NCI-H146 treated with DMSO at 0.1 percent for 48 hours (cell line): ENCODE results near the gene EDARADD.

Source experiments
- DNase-seq: peaks from one replicate; lab custom pipeline; 2025; ENCODE audit not compliant: unreplicated experiment; lab: John Stamatoyannopoulos, UW

Gene EDARADD

DNA sequence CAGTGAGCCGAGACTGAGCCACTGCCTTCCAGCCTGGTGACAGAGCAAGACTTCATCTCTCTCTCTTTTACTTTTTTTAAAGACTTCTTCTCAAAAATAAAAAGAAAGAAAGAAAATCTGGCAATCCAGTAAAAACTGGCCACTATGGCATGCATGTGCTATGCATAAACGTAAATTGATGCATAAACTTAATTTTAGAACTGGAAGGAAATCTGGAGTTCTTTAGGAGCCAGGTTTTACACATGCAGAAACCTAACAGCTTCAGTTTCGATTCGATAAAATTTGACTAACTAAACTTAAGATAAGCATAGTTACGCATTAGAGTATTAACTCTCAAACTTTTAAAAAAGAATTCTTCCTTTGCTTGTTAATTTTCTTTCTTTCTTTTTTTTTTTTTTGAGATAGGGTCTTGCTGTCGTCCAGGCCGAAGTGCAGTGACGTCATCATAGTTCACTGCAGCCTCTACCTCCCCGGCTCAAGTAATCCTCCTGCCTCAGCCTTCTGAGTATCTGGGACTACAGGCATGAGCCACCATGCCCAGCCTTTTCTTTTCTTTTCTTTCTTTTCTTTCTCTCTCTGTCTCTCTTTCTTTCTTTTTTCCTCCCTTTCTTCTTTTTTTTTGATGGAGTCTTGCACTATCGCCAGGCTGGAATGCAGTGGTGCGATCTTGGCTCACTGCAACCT lies 117.8 kb downstream of the EDARADD start:
- no peak for DNase-seq

DNA sequence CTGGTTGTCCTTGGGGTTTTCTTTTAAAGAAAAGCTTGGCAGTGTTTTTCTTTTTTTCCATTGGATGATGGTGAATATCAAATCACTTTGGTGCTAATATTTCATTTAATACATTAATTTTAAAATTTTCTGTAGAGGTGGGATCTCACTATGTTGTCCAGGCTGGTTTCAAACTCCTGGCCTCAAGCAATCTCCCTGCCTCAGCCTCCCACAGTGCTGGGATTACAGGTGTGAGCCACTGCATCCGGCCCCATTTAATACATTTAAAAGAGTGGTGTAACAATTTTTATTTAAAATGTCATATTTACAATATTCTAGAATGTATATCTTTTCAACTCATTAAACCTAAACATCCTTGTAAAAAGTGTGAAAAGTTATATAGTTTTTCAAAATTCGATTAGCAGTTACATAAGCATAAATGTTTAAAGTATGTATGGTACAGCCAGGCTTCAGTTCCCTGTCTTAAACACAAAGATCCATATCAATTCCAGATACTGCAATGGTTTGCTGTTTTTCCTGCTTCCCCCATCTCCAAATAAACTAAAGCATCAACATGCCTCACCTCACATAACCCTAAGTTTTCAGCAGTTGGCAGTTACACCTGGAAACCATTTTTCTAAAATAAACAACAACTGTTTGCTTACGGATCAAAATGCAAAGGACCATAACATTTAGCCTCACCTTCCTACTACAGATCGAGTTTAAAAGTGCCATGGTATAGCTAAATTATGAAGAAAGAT lies 120.8 kb downstream of the EDARADD start:
- peak; percentile 68 for DNase-seq

DNA sequence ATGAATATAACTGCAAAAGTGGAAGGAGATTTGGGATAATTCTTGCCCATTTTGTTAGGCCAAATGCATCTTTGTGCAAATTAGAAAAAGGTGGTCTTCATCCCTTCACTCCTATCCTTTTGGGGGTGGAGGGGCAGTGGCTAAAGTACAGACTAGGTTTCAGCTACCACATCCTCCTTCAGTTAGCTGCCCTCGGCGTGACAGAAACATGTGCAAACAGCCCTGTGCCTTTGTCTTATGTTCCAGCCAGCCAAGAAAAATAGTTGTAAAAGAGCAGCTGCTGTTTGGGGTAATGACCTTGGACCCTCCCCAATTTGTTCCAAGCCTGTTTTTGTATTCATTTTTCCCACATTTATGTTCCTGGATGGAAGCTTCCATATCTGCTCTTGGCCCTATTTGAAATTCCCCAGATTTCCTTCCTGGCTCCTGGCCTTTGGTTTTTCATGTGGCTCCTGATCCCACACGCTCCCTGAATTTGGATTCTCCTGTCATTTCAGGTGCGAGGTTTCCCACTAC lies 121.4 kb downstream of the EDARADD start:
- peak; percentile 63 for DNase-seq

DNA sequence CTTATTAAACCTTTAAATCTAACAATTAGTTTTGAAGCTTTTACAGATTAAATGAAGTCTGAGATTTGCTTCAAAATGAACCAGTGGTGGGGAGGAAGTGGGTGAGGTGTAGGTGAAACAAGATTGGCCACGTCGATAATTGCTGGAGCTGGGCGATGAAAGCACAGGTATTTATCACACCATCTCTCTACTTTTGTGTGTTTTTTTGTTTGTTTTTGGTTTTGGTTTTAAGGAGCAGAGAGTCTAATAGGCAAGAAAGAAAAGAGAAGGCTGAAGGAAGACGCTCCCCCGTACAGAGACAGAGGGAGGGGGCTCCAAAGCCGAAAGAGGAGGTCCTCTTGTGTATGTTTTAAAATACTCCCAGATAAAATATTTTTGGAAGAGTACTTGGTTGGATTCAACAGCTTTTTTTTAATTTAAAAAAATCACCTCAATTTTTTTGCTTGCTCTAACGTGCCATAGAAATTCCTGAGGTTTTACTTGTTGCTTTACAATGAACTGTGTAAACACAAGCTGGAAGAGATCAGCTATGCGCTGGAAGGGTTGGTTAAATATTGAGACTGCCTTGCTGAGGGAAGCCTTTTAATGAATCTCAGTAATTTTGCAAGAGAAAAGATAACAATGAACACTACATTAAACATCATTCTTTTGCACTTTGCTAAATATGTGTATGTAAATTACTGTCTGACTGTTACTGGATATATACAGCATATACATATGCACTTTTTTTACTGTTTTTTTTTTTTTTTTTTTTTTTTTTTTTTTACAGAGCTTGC lies 123.0 kb downstream of the EDARADD start:
- peak; percentile 41 for DNase-seq

DNA sequence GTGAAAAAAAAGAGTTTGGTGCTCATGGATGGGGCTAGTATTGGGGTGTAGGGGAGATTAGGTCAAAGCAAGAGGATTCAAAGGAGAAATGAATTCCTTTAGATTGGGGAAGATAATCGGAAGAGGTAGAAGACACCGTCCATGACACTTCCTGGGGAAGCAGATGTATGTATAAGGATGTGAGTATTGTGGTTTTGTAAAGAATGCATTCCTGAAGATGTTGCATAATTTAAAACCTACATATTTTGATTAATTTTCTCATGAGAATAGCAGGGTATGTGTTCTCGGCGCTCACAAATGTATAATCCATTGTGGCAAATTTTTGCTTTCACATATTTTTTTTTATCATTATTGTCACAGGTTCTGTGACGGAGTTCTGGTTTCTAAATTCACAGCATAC lies 124.2 kb downstream of the EDARADD start:
- no peak for DNase-seq

DNA sequence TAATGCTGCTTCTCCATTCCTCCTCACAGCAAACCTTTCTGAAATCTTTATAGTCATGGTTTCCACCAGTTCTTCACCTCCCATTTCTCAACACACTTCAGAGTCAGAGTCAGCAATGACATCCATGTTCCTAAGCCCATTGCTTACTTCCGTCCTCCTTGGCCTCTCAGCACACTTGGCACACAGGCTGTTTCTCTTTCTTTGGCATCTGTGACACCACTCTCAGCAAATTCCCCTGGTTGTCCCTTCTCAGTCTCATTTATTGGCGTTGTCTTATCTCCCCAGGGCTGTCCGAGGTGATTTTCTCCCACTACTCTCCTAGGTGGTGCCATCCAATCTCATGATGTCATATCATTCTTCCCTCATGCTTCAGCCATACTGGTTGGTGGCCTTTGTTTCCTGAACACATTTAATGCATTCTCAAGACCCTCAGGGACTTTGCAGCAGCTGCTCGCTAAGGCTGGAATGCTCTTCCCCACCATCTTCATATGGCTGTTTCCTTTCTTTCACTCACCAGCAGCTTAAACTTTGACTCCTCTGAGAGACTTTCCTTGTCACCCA lies 126.4 kb downstream of the EDARADD start:
- DNase-seq = no peak

DNA sequence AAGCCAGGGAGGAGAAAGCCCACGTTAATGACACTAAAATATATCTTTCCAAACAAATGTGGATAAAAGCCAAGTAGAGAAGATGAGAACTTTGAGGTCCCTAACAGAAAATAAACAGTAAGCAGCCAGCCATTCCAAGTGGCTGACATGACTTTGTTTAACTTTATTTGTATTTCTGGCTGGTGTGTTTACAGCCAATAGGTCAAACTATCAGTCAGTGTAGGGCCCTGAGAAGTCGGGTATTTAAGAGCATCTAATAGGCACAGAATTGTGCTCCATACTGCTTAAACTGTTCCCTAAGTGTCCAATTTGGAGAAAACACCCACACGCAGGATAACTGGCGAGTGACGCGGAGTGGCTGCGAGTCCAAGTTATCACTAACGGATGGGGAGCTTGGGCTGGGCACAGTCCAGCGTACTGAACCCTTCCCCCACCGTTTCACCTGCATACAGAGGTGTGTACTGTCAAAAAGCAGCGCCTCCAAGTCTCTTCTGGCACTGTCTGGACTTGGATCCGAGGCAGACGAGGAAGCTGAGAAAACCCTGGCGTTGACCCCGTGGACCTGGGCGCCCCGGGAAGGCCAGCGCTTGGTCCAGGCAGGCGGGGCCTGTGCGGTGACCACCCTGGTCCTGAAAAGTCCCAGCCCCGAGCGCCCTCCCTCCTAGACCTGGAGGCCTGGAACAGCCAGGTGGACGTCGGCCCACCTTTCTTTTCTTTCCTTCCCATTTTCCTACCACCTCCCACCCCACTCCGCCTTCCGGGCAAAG lies 129.0 kb downstream of the EDARADD start:
- DNase-seq = no peak

DNA sequence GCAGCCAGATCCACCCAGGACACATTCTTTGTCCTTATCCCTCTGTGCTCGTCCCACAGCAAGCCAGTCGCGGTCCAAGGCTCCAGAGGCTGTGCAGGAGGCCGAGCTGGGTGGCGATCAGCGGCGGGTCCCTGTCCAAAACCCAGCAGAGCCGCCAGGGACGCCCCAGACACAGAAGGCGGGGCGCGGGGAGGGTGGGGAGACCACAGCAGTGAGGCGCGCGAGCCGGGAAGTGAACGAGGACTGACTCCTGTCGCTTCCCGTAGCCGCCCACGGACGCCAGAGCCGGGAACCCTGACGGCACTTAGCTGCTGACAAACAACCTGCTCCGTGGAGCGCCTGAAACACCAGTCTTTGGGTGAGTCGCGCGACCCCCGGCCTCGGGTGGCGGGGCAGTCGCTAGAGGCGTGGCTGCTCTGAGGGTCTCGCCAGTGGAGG lies 129.6 kb downstream of the EDARADD start, which contains the start of gene LGALS8:
TSS of gene LGALS8 (plus strand) at position 279 of the 438 bp plus-strand sequence. CDS start 2,089 bp downstream, outside the sequence.
- peak; percentile 41 for DNase-seq

DNA sequence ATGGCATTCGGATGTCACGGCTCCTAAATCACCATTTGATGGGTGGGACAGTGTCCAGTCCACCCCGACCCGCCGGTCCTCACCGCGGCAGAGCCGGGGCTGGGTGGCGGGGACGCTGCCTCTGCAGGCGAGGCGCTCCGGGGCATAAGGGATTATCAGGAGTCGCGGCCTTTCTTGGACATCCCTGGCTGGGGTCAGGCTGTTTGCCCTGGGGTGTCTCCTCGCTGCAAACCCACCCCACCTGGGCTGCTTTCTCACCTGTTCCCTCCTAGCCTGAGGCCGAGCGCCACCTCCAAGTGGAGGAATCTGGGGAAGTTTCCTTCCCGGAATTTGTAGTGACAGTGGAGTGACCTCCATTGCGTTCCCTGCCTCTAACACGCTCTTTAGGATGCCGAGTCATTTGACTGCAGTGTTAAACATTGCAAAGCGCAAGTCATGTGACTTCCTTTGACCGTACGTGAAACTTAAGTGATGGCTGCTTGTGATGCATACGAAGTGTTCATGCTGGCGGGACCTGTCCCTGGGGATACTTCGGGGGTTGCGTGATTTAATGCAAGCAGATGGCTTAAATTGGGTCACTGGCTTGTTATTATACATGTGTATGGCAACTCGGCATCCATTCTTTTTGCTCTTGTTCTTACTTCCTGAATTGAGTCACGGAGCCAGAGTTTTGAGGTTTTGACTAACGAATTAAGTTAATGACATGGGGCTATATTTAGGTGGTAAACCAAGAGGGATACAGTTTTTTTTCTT lies 130.2 kb downstream of the EDARADD start:
- DNase-seq = peak; percentile 40

DNA sequence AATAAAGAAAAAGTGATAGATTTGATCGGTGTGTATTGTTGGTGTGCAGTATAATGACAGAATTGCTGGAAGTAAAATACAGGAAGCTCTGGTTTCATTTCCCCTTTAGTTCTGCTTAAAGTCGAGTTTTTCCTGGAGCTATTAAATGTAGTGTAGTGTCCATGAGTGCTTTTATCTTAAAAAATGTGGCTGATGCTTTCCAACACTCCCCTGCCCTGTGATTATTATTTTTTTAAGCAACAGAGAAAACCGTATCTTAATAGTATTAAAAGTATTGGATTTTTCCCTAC lies 130.8 kb downstream of the EDARADD start:
- no peak for DNase-seq

DNA sequence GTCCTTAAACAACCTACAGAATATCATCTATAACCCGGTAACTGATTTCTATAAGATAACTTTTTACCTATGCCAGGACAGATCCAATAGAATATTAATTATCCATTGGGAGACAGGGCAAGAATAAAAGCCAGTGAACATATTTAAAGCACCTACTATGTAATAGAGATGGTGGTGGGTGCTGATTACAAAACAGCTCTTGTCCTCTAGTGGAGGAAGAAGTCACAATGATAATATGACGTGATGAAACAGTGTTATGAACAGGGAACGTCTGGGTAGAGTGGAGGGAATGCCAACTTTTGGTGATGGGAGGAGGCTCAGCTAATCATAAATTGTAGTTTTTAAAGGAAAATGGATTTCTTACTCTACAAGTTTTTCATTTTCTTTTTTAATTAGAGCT lies 132.0 kb downstream of the EDARADD start:
- no peak for DNase-seq

DNA sequence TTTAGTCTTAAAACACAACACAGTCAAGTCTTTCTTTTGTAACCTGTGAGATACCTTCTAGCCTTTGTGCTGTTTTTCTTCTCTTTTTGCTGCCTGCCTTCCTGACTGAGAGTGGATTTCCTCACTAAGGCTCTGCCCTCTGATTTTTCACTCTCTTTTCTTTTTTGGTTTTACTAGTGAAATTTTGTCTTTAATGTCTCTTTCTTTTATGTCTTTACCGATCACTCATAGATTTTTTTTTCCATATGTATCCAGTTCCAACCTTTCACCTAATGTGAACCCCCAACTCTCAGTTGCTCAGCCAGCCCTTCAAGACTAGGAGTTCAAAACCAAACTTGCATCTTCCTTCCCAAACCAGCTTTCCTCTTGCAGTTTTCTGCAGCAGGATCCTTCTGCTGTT lies 136.2 kb downstream of the EDARADD start:
- DNase-seq = no peak

DNA sequence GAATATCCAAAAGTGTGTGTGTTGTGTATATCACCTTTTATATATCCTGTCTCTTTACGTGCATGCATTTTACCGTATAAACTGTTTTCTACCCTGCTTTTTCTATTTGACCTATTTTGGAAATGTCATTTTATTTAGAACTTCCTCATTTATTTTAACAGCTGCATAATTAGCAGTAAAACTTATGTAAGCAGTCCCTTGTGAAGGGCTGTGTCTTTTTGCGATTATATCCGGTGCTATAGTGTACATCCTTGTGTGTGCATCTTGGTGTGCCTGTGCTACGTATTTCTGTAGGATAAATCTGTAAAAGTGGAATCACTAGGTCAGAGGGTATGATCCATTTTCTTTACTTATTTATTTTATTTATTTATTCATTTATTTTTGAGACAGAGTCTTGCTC lies 136.9 kb downstream of the EDARADD start:
- DNase-seq = no peak

DNA sequence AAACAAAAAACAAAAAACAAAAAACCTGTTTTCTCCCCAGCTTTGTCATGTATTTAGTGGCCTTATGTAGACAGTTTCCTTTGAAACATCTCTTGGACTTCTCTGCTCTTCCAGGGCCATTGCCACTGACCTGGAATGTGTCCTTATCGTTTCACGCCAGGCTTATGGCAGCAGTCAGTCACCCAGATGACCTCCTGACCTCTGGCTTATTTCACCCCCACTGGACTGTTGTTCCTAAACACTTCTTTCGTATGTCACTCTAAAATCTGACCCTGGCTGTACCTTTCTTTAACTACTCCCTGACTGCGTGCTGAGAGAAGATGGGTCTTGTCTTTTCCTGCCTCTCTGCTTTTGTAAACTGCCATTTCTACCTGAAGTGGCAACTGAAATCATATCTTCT lies 138.8 kb downstream of the EDARADD start:
- DNase-seq = no peak

DNA sequence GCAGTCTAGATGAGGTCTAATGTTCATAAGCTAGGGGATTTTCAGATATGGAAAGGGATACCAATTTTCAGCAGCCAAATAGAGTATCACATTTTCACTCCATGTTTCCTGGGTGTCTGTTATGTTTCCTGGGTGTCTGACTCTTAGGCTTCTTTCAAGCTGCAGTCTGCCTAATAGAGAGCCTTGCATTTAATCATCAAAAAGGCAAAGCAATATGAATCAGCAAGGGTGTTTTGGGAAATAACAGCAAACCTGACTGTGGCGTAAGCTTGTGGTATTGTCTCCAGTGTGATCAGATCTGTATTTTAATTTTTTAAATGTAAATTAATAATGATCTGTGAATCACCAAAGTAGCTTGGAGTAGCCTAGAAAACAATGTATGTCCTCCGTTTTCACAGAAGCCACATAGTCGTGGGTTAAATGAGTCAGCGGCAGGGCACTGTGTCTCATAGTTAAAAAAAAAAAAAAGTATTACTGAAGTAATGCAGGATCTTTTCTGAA lies 140.1 kb downstream of the EDARADD start:
- DNase-seq = no peak
